Uterus (tissue), 4 donors: Measurements from ENCODE around the gene MUC20. TPM values are rescaled to one million over a fixed set of nuclear protein-coding genes. Genes with fewer than 3 reads are reported as not detected.

Experiments used
- DNase-seq, 2 donors: peaks; one replicate each; pipeline ENCODE4 v3.0.0-alpha.2; 2019 to 2020
- H3K27ac ChIP-seq, 2 donors: fragments of 200-600 bp; sonication (generic); 1 replicate in 1 of 2; 2 replicates in 1 of 2; pipeline ENCODE4 v1.5.1; 2016 to 2018
- H3K27me3 ChIP-seq, 2 donors: fragments of 200-600 bp; sonication (generic); one replicate each; pipeline ENCODE4 v1.5.1; 2018 to 2019; ENCODE audit warnings: control low read depth in 1 of 2
- H3K36me3 ChIP-seq, 2 donors: fragments of 200-600 bp; sonication (generic); one replicate each; pipeline ENCODE4 v1.5.1; 2019; ENCODE audit warnings: control low read depth in 1 of 2
- H3K4me1 ChIP-seq, 2 donors: fragments of 200-600 bp; sonication (generic); one replicate each; pipeline ENCODE4 v1.5.1; 2018 to 2019; ENCODE audit warnings: control low read depth in 1 of 2
- H3K4me3 ChIP-seq, 2 donors: fragments of 200-600 bp; sonication (generic); 1 replicate in 1 of 2; 2 replicates in 1 of 2; pipeline ENCODE4 v1.5.1; 2018 to 2019; ENCODE audit warnings: mild to moderate bottlenecking in 1 of 2
- H3K9me3 ChIP-seq, 2 donors: fragments of 200-600 bp; sonication (generic); one replicate each; pipeline ENCODE4 v1.5.1; 2019; ENCODE audit warnings: control low read depth in 1 of 2
- CTCF ChIP-seq, 4 experiments: fragments of 200-600 bp in 2 of 4; fragments of 450-650 bp in 2 of 4; sonication (generic) in 2 of 4; IDR thresholded peaks; one replicate each; pipeline ENCODE4 v1.5.1; 2016 to 2019; ENCODE audit warnings: antibody characterized with exemption in 4 of 4, mild to moderate bottlenecking in 2 of 4, moderate library complexity in 1 of 4
- POLR2A ChIP-seq, 2 donors: fragments of 450-650 bp; IDR thresholded peaks; one replicate each; pipeline ENCODE4 v1.6.1; 2016; ENCODE audit warnings: antibody characterized with exemption in 2 of 2, mild to moderate bottlenecking in 1 of 2, moderate library complexity in 1 of 2
- intact Hi-C: fragments of 100-400 bp; cut with DNase I; formaldehyde crosslinking; loops from one replicate; pipeline ENCODE4 v1.15.1; 2023; ENCODE audit warnings: low total_unique reads
- total RNA-seq, 4 donors: library from RNA; depleted of rRNA in 3 of 4; stranded (reverse); fragments of >200 nt in 3 of 4; gene quantifications; one replicate each; pipeline versions ENCODE4 v1.1.0 to v1.2.4, GENCODE V29; 2014 to 2023
- donor health status: DM: yes; HTN: yes; CAD: no.

MUC20 gene
- total RNA-seq, 4 donors from 2014 or later = 0.29 to 17.6 (median 4.4) TPM

- Histone ChIP-seq H3K4me3 (no peak overlapping the region), H3K36me3 (no peaks in the 10 kb centered on the region), H3K27me3 (no peaks in the 10 kb centered on the region), H3K9me3 (no peaks in the 10 kb centered on the region), H3K4me1 (no peaks in the 10 kb centered on the region), H3K27ac (no peak overlapping the region)
- TF ChIP-seq POLR2A (IDR thresholded peaks at IDR 0.05) (no peak), CTCF (IDR thresholded peaks at IDR 0.05) (no peak)
- no peak for DNase-seq
- intact Hi-C loops = no loop called here
Observed at GRCh38 chr3:195755791-195756676, 35.3 kb downstream of the MUC20 start.

GRCh38 chr3:195757438-195757770, 36.6 kb downstream of the MUC20 start:
- intact Hi-C loops = no loop called here
- no peak overlapping the region for H3K4me3 ChIP-seq
- no peak for DNase-seq
- TF ChIP-seq CTCF (IDR thresholded peaks at IDR 0.05) (no peak), POLR2A (IDR thresholded peaks at IDR 0.05) (no peak)
- no peaks in the 10 kb centered on the region for H3K9me3 ChIP-seq
- H3K27me3 ChIP-seq = no peaks in the 10 kb centered on the region
- no peaks in the 10 kb centered on the region for H3K4me1 ChIP-seq
- no peak overlapping the region for H3K27ac ChIP-seq
- H3K36me3 ChIP-seq = no peaks in the 10 kb centered on the region

- Histone ChIP-seq H3K27ac (no peak overlapping the region), H3K4me3 (no peak overlapping the region), H3K36me3 (no peaks in the 10 kb centered on the region), H3K9me3 (no peaks in the 10 kb centered on the region), H3K4me1 (no peaks in the 10 kb centered on the region), H3K27me3 (no peaks in the 10 kb centered on the region)
- TF ChIP-seq CTCF (IDR thresholded peaks at IDR 0.05) = no peak
- TF ChIP-seq POLR2A (IDR thresholded peaks at IDR 0.05) = no peak
- DNase-seq = no peak
- intact Hi-C loops = no loop called here
Observed at GRCh38 chr3:195757827-195758226, 37.0 kb downstream of the MUC20 start.

GRCh38 chr3:195758721-195759353, 38.1 kb downstream of the MUC20 start:
- Histone ChIP-seq H3K36me3 (no peaks in the 10 kb centered on the region), H3K27ac (no peak overlapping the region), H3K4me3 (no peak overlapping the region), H3K9me3 (no peaks in the 10 kb centered on the region), H3K4me1 (no peaks in the 10 kb centered on the region), H3K27me3 (no peaks in the 10 kb centered on the region)
- no peak for DNase-seq
- TF ChIP-seq CTCF (IDR thresholded peaks at IDR 0.05) = no peak
- no peak for TF ChIP-seq POLR2A (IDR thresholded peaks at IDR 0.05)
- intact Hi-C loops = no loop called here
